H1 (cell line): Measurements from ENCODE around the gene VWA2. TPM values are rescaled to one million over a fixed set of nuclear protein-coding genes. Genes with fewer than 3 reads are reported as not detected.

Experiments used
- CTCF ChIA-PET: fragments of 300-600 bp; sonication (Branson Sonifier 250); formaldehyde crosslinking; loops from one replicate; lab custom pipeline; 2021; ENCODE audit not compliant: partially characterized antibody; lab: Charles Lee
- POLR2A ChIA-PET: fragments of 300-600 bp; sonication (Branson Sonifier 250); formaldehyde crosslinking; loops from one replicate; lab custom pipeline; 2021; ENCODE audit warnings: inconsistent platforms; ENCODE audit not compliant: partially characterized antibody; lab: Charles Lee
- DNase-seq, 2 experiments: peaks; one replicate each; pipeline versions ENCODE4 v3.0.0 to v3.0.0-alpha.2; 2010 to 2022; ENCODE audit warnings: low spot score in 2 of 2, low read depth in 1 of 2, mixed read lengths in 1 of 2
- FAIRE-seq: peaks from 2 replicates; lab custom pipeline; 2011; peaks lifted over from hg19 to GRCh38; lab: Jason Lieb, UNC
- H2AFZ ChIP-seq: 2 replicates; pipeline ENCODE4 v1.8.1; 2012; ENCODE audit warnings: low read length, inconsistent platforms
- H2AK5ac ChIP-seq: 2 replicates; pipeline ENCODE4 v1.6.1; 2013; ENCODE audit warnings: low read depth, low read length
- H2BK120ac ChIP-seq: replicated peaks from 2 replicates; pipeline ENCODE3; 2013; ENCODE audit warnings: low read depth, low read length, inconsistent platforms
- H2BK12ac ChIP-seq: 2 replicates; pipeline ENCODE4 v1.6.1; 2013; ENCODE audit warnings: low read depth, low read length
- H2BK15ac ChIP-seq: 2 replicates; pipeline ENCODE4 v1.6.1; 2013; ENCODE audit warnings: low read length
- H2BK20ac ChIP-seq: 2 replicates; pipeline ENCODE4 v1.6.1; 2013; ENCODE audit warnings: low read length
- H2BK5ac ChIP-seq: 2 replicates; pipeline ENCODE4 v1.6.1; 2013; ENCODE audit warnings: low read depth, low read length
- H3K14ac ChIP-seq: 2 replicates; pipeline ENCODE4 v1.6.1; 2013; ENCODE audit warnings: inconsistent platforms; ENCODE audit not compliant: insufficient read length
- H3K18ac ChIP-seq: 2 replicates; pipeline ENCODE4 v1.6.1; 2013; ENCODE audit warnings: low read length; ENCODE audit errors: extremely low read depth
- H3K23ac ChIP-seq: 2 replicates; pipeline ENCODE4 v1.6.1; 2013; ENCODE audit warnings: inconsistent platforms; ENCODE audit not compliant: insufficient read length
- H3K23me2 ChIP-seq: 2 replicates; pipeline ENCODE4 v1.6.1; 2013; ENCODE audit warnings: low read depth, low read length
- H3K27ac ChIP-seq: 2 replicates; pipeline ENCODE4 v1.6.1; 2011; ENCODE audit warnings: low read depth, low read length, inconsistent platforms
- H3K27me3 ChIP-seq, 4 experiments: replicated peaks in 1 of 4; 1 replicate in 1 of 4; 2 replicates in 3 of 4; pipeline versions ENCODE4 v1.6.1 to v1.8.1; 2011 to 2013; ENCODE audit warnings: low read length in 3 of 4, mild to moderate bottlenecking in 3 of 4, inconsistent platforms in 2 of 4, mixed read lengths in 2 of 4, moderate library complexity in 1 of 4; ENCODE audit not compliant: control insufficient read depth in 3 of 4, insufficient read depth in 3 of 4; ENCODE audit errors: extremely low read depth in 1 of 4
- H3K36me3 ChIP-seq, 4 experiments: 2 replicates each; pipeline versions ENCODE4 v1.6.1 to v1.8.1; 2011 to 2013; ENCODE audit warnings: mild to moderate bottlenecking in 4 of 4, low read length in 3 of 4, moderate library complexity in 2 of 4, control low read depth in 1 of 4, inconsistent platforms in 1 of 4; ENCODE audit not compliant: insufficient read depth in 4 of 4, control insufficient read depth in 2 of 4
- H3K4ac ChIP-seq: replicated peaks from 2 replicates; pipeline ENCODE3; 2013; ENCODE audit warnings: low read length, low read depth, mixed read lengths, inconsistent platforms; ENCODE audit not compliant: insufficient read length
- H3K4me1 ChIP-seq, 4 experiments: replicated peaks in 1 of 4; 1 replicate in 1 of 4; 2 replicates in 3 of 4; pipeline versions ENCODE4 v1.6.1 to v1.8.1; 2011 to 2013; ENCODE audit warnings: low read length in 3 of 4, inconsistent platforms in 2 of 4, mixed read lengths in 1 of 4; ENCODE audit not compliant: insufficient read depth in 4 of 4, control insufficient read depth in 3 of 4
- H3K4me2 ChIP-seq, 2 experiments: 2 replicates each; pipeline versions ENCODE4 v1.6.1 to v1.8.1; 2011 to 2013; ENCODE audit warnings: low read depth in 2 of 2, low read length in 2 of 2, control low read depth in 1 of 2, inconsistent platforms in 1 of 2, mild to moderate bottlenecking in 1 of 2; ENCODE audit not compliant: insufficient read depth in 1 of 2
- H3K4me3 ChIP-seq, 4 experiments: fragments of 200-600, 300-600 bp in 1 of 4; sonication (generic), shearing (Covaris generic), sonication (Bioruptor Twin) in 1 of 4; 2 replicates each; pipeline versions ENCODE4 v1.5.1 to v1.8.1; 2011 to 2016; ENCODE audit warnings: low read length in 4 of 4, low read depth in 3 of 4, control low read depth in 2 of 4, inconsistent platforms in 2 of 4, mild to moderate bottlenecking in 2 of 4, mixed read lengths in 1 of 4, moderate library complexity in 1 of 4; ENCODE audit not compliant: insufficient read depth in 2 of 4; ENCODE audit errors: extremely low read depth in 1 of 4
- H3K56ac ChIP-seq: replicated peaks from 2 replicates; pipeline ENCODE3; 2013; ENCODE audit warnings: low read depth, mild to moderate bottlenecking, mixed read lengths, low read length, inconsistent platforms; ENCODE audit not compliant: insufficient read length
- H3K79me1 ChIP-seq: 2 replicates; pipeline ENCODE4 v1.6.1; 2013; ENCODE audit warnings: low read depth, low read length, control low read depth
- H3K79me2 ChIP-seq, 2 experiments: 2 replicates each; pipeline versions ENCODE4 v1.6.1 to v1.8.1; 2012 to 2013; ENCODE audit warnings: low read length in 2 of 2, mild to moderate bottlenecking in 2 of 2, inconsistent platforms in 1 of 2; ENCODE audit not compliant: insufficient read depth in 2 of 2, control insufficient read depth in 1 of 2
- H3K9ac ChIP-seq, 4 experiments: replicated peaks in 1 of 4; 1 replicate in 1 of 4; 2 replicates in 3 of 4; pipeline versions ENCODE4 v1.6.1 to v1.8.1; 2011 to 2013; ENCODE audit warnings: low read depth in 3 of 4, low read length in 3 of 4, control low read depth in 2 of 4, mild to moderate bottlenecking in 2 of 4, moderate library complexity in 2 of 4, inconsistent platforms in 1 of 4; ENCODE audit errors: extremely low read depth in 1 of 4
- H3K9me3 ChIP-seq, 2 experiments: 2 replicates each; pipeline versions ENCODE4 v1.6.1 to v1.8.1; 2012 to 2013; ENCODE audit warnings: mild to moderate bottlenecking in 2 of 2, moderate library complexity in 2 of 2, control low read depth in 1 of 2, inconsistent platforms in 1 of 2, low read depth in 1 of 2, low read length in 1 of 2, mixed read lengths in 1 of 2; ENCODE audit not compliant: insufficient read depth in 2 of 2
- H4K20me1 ChIP-seq, 2 experiments: replicated peaks in 1 of 2; 2 replicates each; pipeline versions ENCODE3 to v1.8.1; 2011 to 2013; ENCODE audit warnings: inconsistent platforms in 2 of 2, low read length in 2 of 2, mild to moderate bottlenecking in 1 of 2; ENCODE audit not compliant: insufficient read depth in 2 of 2, control insufficient read depth in 1 of 2
- H4K5ac ChIP-seq: 2 replicates; pipeline ENCODE4 v1.6.1; 2013; ENCODE audit warnings: low read length, low read depth, mixed read lengths, inconsistent platforms; ENCODE audit not compliant: insufficient read length
- H4K8ac ChIP-seq: 2 replicates; pipeline ENCODE4 v1.8.0; 2013; ENCODE audit warnings: mild to moderate bottlenecking, moderate library complexity, low read length, inconsistent platforms; ENCODE audit not compliant: insufficient read depth; ENCODE audit errors: extremely low read depth
- H4K91ac ChIP-seq: replicated peaks from 2 replicates; pipeline ENCODE3; 2013; ENCODE audit warnings: low read length, mixed read lengths, inconsistent platforms; ENCODE audit not compliant: insufficient read length
- CBX8 ChIP-seq: fragments of 300-800, 300-1000 bp; sonication (generic); IDR thresholded peaks from 2 replicates; pipeline ENCODE4 v1.7.1; 2016; ENCODE audit warnings: low read depth, low read length, borderline replicate concordance
- NRF1 ChIP-seq: IDR thresholded peaks from 2 replicates; pipeline ENCODE4 v1.6.1; 2011; ENCODE audit warnings: mild to moderate bottlenecking, low read depth, low read length, improper control_type of control experiment
- PHF8 ChIP-seq: fragments of 200-600 bp; sonication (generic); conservative IDR thresholded peaks from 2 replicates; pipeline ENCODE4 v1.7.1; 2012; ENCODE audit warnings: low read depth, mild to moderate bottlenecking, inconsistent platforms, low read length, moderate library complexity
- WGBS, 2 experiments: shearing (Covaris generic) in 1 of 2; methylation state at CpG; one replicate each; pipeline versions ENCODE4 v1.1.6 to v1.1.7; 2013 to 2015; ENCODE audit warnings: low lambda C conversion rate in 2 of 2, mixed read lengths in 2 of 2, inconsistent platforms in 1 of 2, low coverage in 1 of 2, missing lambda C conversion rate in 1 of 2; ENCODE audit not compliant: insufficient replicate concordance in 2 of 2, insufficient coverage in 1 of 2, insufficient read length in 1 of 2; ENCODE audit errors: extremely low coverage in 1 of 2, missing lambda C conversion rate in 1 of 2; 5-methylcytosine and 5-hydroxymethylcytosine counted together
- polyA plus RNA-seq, 7 experiments: library from polyadenylated mRNA; depleted of rRNA in 3 of 7; stranded (reverse) in 5 of 7; unstranded in 2 of 7; fragments of >200 nt in 5 of 7; fragments of 200-250 nt in 2 of 7; gene quantifications; 1 replicate in 5 of 7; 2 replicates in 1 of 7; 4 replicates in 1 of 7; pipeline versions ENCODE4 v1.2.1 to v1.2.3, GENCODE V29; 2011 to 2013; ENCODE audit warnings: missing spikeins in 2 of 7, mixed read lengths in 2 of 7
- total RNA-seq: library from RNA; stranded (reverse); fragmentation: NEBNext Ultra II Directional; extraction: Animal tissue kit (Norgen Biotek cat#: 25700); gene quantifications from 2 replicates; pipeline ENCODE4 v1.2.1, GENCODE V29; 2021

The VWA2 gene
- total and polyA plus RNA-seq, 2 of the 8 experiments (the other 6 are each of a cell fraction or from before 2014, with no cell fraction given): 2.8 to 2.9 TPM

DNA sequence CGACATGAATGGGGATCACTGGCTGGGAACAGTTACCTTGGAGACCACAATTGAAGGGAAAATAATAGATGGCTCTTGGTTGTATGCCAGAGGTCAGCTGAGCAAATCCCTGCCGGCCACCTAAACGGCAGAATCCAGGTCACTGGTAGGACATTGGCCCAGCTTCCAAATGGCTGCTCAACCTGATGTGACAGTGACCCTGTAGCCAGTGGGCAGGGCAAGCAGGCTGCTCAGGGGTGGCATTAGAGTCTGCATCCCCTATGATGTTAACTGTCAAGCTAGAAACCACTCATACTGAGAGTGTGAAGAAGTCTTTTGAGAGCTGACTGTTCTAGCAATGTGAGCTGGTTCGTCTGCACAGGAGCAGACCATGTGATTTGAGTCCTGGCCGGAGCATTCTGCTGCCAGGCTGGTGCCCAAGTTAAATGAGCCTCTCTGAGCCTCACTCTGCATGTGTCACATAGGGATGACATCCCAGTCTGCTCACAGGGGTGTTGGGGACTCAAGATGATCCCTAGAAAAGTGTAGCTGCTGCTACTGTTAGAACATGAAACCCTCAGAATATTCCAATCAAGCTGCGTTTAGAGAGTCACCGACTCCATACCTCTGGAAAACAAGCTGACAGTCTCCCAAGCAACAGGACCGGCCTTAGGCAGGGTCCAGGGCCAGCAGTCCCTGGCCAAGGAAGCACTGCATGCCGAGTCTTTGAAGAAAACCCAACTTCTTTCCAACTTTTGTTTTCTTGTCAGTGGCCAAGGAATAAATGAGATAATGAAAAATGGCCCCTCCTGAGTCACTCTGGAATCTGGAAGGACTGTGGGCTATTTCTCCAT lies 69.7 kb downstream of the VWA2 start:
- Histone ChIP-seq H3K14ac (no peak overlapping the region), H3K9me3 (no peaks in the 10 kb centered on the region), H3K36me3 (no peaks in the 10 kb centered on the region), H2BK5ac (no peak overlapping the region), H3K4me2 (no peak overlapping the region), H3K79me1 (no peaks in the 10 kb centered on the region), H3K27me3 (no peaks in the 10 kb centered on the region), H3K4ac (no peak overlapping the region), H2BK15ac (no peak overlapping the region), H2BK12ac (no peak overlapping the region), H3K56ac (no peak overlapping the region), H3K23ac (no peak overlapping the region), H2AFZ (no peak overlapping the region), H3K4me3 (no peak overlapping the region), H3K4me1 (peaks cover 0 to 8% (median 2%) of the 10 kb centered on the region in 4 experiments; a peak in 4 of 7 replicates), H3K27ac (no peak overlapping the region), H2AK5ac (no peak overlapping the region), H4K20me1 (no peaks in the 10 kb centered on the region), H4K91ac (no peak overlapping the region), H4K8ac (no peak overlapping the region), H3K23me2 (peaks cover 4% of the 10 kb centered on the region; the same call in 1 of the 2 replicates), H2BK120ac (no peak overlapping the region), H3K18ac (no peak overlapping the region), H2BK20ac (no peak overlapping the region), H4K5ac (no peak overlapping the region), H3K79me2 (no peaks in the 10 kb centered on the region), H3K9ac (no peak overlapping the region)
- TF ChIP-seq CBX8 (no peak), NRF1 (no peak), PHF8 (no peak)
- CTCF ChIA-PET: interaction anchor here (0.6 to 3.1 kb wide), 13 partner anchors 11 to 385 kb away, joined by 3 to 33 read pairs (median 3); no protein-coding TSS in a partner anchor
- WGBS, 2 experiments: 88% methylated on average over 9 of the region's 9 CpGs; no CpG with 5 or more reads in 1 of the 2 experiments
- DNase-seq: no peak
- no peak for FAIRE-seq
- POLR2A ChIA-PET: interaction anchor here (0.5 kb wide), 1 partner anchor 219 kb away, joined by 3 read pairs; no protein-coding TSS in a partner anchor
